ENCODE data around the gene ANKZF1.

GRCh38 chr2:219183151-219183772 lies 46.3 kb upstream of the ANKZF1 start:
- no peak for TF ChIP-seq CTCF (IDR thresholded peaks at IDR 0.05)
- no peak for TF ChIP-seq POLR2A (IDR thresholded peaks at IDR 0.05)

Data from suprapubic skin (tissue), 3 donors.